ENCODE data around the gene C11orf87. TPM values are rescaled to one million over a fixed set of nuclear protein-coding genes. Genes with fewer than 3 reads are reported as not detected.

C11orf87 gene
- total RNA-seq, 2 experiments from 2014 or later, result not detected

DNA sequence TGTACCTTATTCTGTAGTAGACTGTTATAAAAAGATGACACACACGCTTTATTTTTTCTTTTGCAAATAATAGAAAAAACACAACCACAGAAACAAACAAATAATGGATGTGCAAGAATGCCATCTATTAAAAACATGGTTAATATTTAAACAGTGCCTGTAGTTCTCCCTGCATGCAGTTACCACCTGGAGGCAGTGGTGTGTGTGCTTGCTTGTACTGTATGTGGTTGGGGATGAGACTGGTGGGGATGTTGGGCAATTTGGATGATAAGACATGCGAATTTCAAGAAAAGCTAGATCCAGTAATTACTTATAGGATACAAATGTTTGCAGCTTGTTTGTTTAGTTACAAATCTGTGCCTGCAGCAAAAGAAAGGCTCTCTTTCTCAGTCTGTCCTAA lies 3.6 kb downstream of the C11orf87 start:
- Histone ChIP-seq H3K4me3 (ENCODE audit: low read length) (no peak overlapping the region), H3K27ac (ENCODE audit: low read depth in 1 of 2, low read length in 2 of 2) (no peak overlapping the region), H3K9me3 (ENCODE audit: control insufficient read depth in 1 of 2, insufficient read depth in 1 of 2, low read length in 2 of 2) (peaks cover 7 to 22% of the 10 kb centered on the region in 2 experiments), H3K4me1 (ENCODE audit: insufficient read depth, low read length) (no peaks in the 10 kb centered on the region), H3K27me3 (ENCODE audit: control insufficient read depth in 1 of 2, insufficient read depth in 2 of 2, low read length in 2 of 2) (peaks cover 24 to 40% of the 10 kb centered on the region in 2 experiments), H3K36me3 (ENCODE audit: insufficient read depth, low read length) (no peaks in the 10 kb centered on the region)
- no peak overlapping the region for H3K4me3 Mint-ChIP-seq
- no peaks in the 10 kb centered on the region for H3K4me1 Mint-ChIP-seq (ENCODE audit: low read depth)
- no peak for DNase-seq
- H3K27me3 Mint-ChIP-seq, result peaks cover 48% of the 10 kb centered on the region
- intact Hi-C loops (cut with DNase I, micrococcal nuclease), result no loop called here
- TF ChIP-seq, protein P1, sequence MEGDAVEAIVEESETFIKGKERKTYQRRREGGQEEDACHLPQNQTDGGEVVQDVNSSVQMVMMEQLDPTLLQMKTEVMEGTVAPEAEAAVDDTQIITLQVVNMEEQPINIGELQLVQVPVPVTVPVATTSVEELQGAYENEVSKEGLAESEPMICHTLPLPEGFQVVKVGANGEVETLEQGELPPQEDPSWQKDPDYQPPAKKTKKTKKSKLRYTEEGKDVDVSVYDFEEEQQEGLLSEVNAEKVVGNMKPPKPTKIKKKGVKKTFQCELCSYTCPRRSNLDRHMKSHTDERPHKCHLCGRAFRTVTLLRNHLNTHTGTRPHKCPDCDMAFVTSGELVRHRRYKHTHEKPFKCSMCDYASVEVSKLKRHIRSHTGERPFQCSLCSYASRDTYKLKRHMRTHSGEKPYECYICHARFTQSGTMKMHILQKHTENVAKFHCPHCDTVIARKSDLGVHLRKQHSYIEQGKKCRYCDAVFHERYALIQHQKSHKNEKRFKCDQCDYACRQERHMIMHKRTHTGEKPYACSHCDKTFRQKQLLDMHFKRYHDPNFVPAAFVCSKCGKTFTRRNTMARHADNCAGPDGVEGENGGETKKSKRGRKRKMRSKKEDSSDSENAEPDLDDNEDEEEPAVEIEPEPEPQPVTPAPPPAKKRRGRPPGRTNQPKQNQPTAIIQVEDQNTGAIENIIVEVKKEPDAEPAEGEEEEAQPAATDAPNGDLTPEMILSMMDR (IDR thresholded peaks at IDR 0.05), result no peak
- H3K9me3 Mint-ChIP-seq, result peaks cover 4% of the 10 kb centered on the region
- ChIA-PET POLR2A (no interaction called here), CTCF (no interaction called here)
- ATAC-seq (ENCODE audit: poor library complexity), result no peak
- no peaks in the 10 kb centered on the region for H3K36me3 Mint-ChIP-seq (ENCODE audit: low read depth)
- H3K27ac Mint-ChIP-seq, result no peak overlapping the region

DNA sequence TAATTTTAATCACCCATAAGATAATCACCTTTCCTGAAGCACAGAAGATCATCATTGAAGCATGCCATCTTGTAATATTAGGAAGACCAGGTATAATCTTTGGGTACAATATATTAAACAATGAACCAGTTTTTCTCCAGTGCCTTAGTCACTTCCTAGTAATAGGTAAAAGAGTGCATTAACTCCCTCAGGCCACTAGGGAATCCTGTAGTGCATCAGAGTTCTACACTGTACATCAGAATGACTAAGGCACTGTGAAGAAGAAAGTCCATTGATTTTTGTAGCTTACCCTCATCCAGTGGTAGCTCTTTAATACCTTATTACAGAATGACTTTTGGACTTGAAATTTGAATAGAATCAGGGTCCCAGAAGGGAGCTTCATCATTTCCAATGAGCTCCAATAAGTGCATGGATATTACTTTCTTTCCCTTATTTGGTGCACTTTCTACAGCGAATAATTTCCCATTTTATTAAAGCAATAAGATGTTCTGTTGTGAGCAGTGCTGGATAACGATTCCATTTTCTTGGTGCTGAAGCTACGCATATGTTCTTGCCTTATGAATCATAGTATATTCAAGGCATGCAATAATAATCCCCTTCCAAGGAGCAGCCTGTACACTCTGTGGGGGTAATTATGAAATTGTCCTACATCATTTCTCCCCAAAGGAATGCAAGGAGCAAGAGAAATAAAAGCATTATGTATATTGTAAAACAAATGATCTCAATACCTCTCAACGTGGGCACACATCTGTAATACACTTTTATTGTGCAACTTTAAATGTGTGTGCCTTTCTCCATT lies 4.7 kb downstream of the C11orf87 start:
- CTCF ChIA-PET, result no interaction called here
- Histone ChIP-seq H3K4me1 (ENCODE audit: insufficient read depth, low read length) (no peaks in the 10 kb centered on the region), H3K36me3 (ENCODE audit: insufficient read depth, low read length) (no peaks in the 10 kb centered on the region), H3K9me3 (ENCODE audit: control insufficient read depth in 1 of 2, insufficient read depth in 1 of 2, low read length in 2 of 2) (peaks cover 3 to 22% of the 10 kb centered on the region in 2 experiments), H3K27me3 (ENCODE audit: control insufficient read depth in 1 of 2, insufficient read depth in 2 of 2, low read length in 2 of 2) (peaks cover 20 to 32% of the 10 kb centered on the region in 2 experiments), H3K4me3 (ENCODE audit: low read length) (no peak overlapping the region), H3K27ac (ENCODE audit: low read depth in 1 of 2, low read length in 2 of 2) (no peak overlapping the region)
- no peaks in the 10 kb centered on the region for H3K4me1 Mint-ChIP-seq (ENCODE audit: low read depth)
- TF ChIP-seq, protein P1 (IDR thresholded peaks at IDR 0.05), result no peak
- H3K27me3 Mint-ChIP-seq, result peaks cover 37% of the 10 kb centered on the region
- H3K9me3 Mint-ChIP-seq, result peaks cover 2% of the 10 kb centered on the region
- DNase-seq, result no peak
- intact Hi-C loops (cut with DNase I, micrococcal nuclease), result no loop called here
- POLR2A ChIA-PET, result no interaction called here
- H3K27ac Mint-ChIP-seq, result no peak overlapping the region
- no peak overlapping the region for H3K4me3 Mint-ChIP-seq
- no peaks in the 10 kb centered on the region for H3K36me3 Mint-ChIP-seq (ENCODE audit: low read depth)
- no peak for ATAC-seq (ENCODE audit: poor library complexity)

DNA sequence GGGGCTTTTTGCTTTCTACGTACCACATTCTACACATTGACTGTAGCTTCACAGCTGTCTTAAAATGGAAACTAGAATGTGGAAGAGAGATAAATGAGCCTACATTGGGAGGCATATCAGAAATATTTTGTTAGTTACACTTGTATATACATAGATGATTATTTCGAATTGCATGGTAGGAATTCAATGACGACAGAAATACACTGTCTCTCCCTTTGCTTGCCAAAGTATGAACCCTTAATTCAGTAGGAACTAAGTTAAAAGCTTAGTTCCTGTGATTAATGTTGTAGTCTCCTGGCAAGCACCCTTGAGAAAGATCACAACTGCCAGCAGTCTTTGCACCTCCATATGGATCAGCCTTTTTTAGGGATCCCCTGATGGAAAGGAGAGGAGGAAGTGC lies 10.1 kb downstream of the C11orf87 start:
- TF ChIP-seq, protein P1 (IDR thresholded peaks at IDR 0.05), result no peak

More for the DNA sequence above, 10.1 kb downstream of the C11orf87 start:
- intact Hi-C loops (cut with DNase I, micrococcal nuclease), result no loop called here
- Mint-ChIP-seq H3K4me3 (no peak overlapping the region), H3K27me3 (peaks cover 3% of the 10 kb centered on the region), H3K4me1 (ENCODE audit: low read depth) (no peaks in the 10 kb centered on the region), H3K9me3 (no peaks in the 10 kb centered on the region), H3K27ac (no peak overlapping the region), H3K36me3 (ENCODE audit: low read depth) (no peaks in the 10 kb centered on the region)
- ChIA-PET POLR2A (no interaction called here), CTCF (no interaction called here)
- H3K9me3 ChIP-seq (ENCODE audit: control insufficient read depth in 1 of 2, insufficient read depth in 1 of 2, low read length in 2 of 2), result no peaks in the 10 kb centered on the region
- no peak overlapping the region for H3K4me3 ChIP-seq (ENCODE audit: low read length)
- ATAC-seq (ENCODE audit: poor library complexity), result no peak
- H3K36me3 ChIP-seq (ENCODE audit: insufficient read depth, low read length), result no peaks in the 10 kb centered on the region
- DNase-seq, result no peak
- H3K27ac ChIP-seq (ENCODE audit: low read depth in 1 of 2, low read length in 2 of 2), result no peak overlapping the region
- H3K27me3 ChIP-seq (ENCODE audit: control insufficient read depth in 1 of 2, insufficient read depth in 2 of 2, low read length in 2 of 2), result no peaks in the 10 kb centered on the region
- no peaks in the 10 kb centered on the region for H3K4me1 ChIP-seq (ENCODE audit: insufficient read depth, low read length)
